ENCODE measurements around the gene PARD3. TPM values are rescaled to one million over a fixed set of nuclear protein-coding genes. Genes with fewer than 3 reads are reported as not detected.

PARD3 gene
- total RNA-seq, 1 experiment from 2014 or later = 51.8 TPM

GRCh38 chr10:34111179-34111578 lies 703.9 kb downstream of the PARD3 start:
- Mint-ChIP-seq H3K27ac (no peak overlapping the region; the same call in 1 of the 2 replicates), H3K27me3 (ENCODE audit: low read depth) (no peaks in the 10 kb centered on the region), H3K9me3 (no peaks in the 10 kb centered on the region), H3K36me3 (no peaks in the 10 kb centered on the region), H3K4me1 (peaks cover 13% of the 10 kb centered on the region), H3K4me3 (no peak overlapping the region)
- ATAC-seq (no peak), DNase-seq (ENCODE audit: low spot score) (no peak)
- ChIA-PET CTCF (no interaction called here), POLR2A (no interaction called here)
- TF ChIP-seq FOXP4 (CRISPR knock-in tag; IDR thresholded peaks at IDR 0.05) = no peak
- TF ChIP-seq ZNF425 (CRISPR knock-in tag; conservative IDR thresholded peaks at IDR 0.05) = no peak
- TF ChIP-seq ZNF512 (CRISPR knock-in tag; IDR thresholded peaks at IDR 0.05; ENCODE audit: borderline replicate concordance) = no peak
- no peak for TF ChIP-seq E2F5 (CRISPR knock-in tag; IDR thresholded peaks at IDR 0.05)
- no peak for TF ChIP-seq EMX1 (CRISPR knock-in tag; IDR thresholded peaks at IDR 0.05)
- no peak for TF ChIP-seq ZBTB21 (CRISPR knock-in tag; IDR thresholded peaks at IDR 0.05; ENCODE audit: borderline replicate concordance)
- no peak for TF ChIP-seq GTF2I (CRISPR knock-in tag; conservative IDR thresholded peaks at IDR 0.05)
- TF ChIP-seq JUN (CRISPR knock-in tag; IDR thresholded peaks at IDR 0.05) = no peak
- TF ChIP-seq PRRX2 (CRISPR knock-in tag; IDR thresholded peaks at IDR 0.05) = no peak
- TF ChIP-seq JAZF1 (CRISPR knock-in tag; IDR thresholded peaks at IDR 0.05) = no peak
- no peak for TF ChIP-seq GRHL2 (CRISPR knock-in tag; IDR thresholded peaks at IDR 0.05; ENCODE audit: insufficient replicate concordance, severe bottlenecking)
- no peak for TF ChIP-seq ATF6 (CRISPR knock-in tag; IDR thresholded peaks at IDR 0.05)
- TF ChIP-seq SOX15 (CRISPR knock-in tag; IDR thresholded peaks at IDR 0.05) = no peak
- no peak for TF ChIP-seq ZNF219 (CRISPR knock-in tag; IDR thresholded peaks at IDR 0.05; ENCODE audit: borderline replicate concordance)
- no peak for TF ChIP-seq MAX (CRISPR knock-in tag; IDR thresholded peaks at IDR 0.05)
- no peak for TF ChIP-seq ZNF317 (CRISPR knock-in tag; IDR thresholded peaks at IDR 0.05; ENCODE audit: borderline replicate concordance, low read depth)

- no peak overlapping the region for H3K4me3 Mint-ChIP-seq
- no peaks in the 10 kb centered on the region for H3K9me3 Mint-ChIP-seq
- DNase-seq (ENCODE audit: low spot score) = no peak
- POLR2A ChIA-PET = no interaction called here
- no peaks in the 10 kb centered on the region for H3K27me3 Mint-ChIP-seq (ENCODE audit: low read depth)
- no peak overlapping the region for H3K27ac Mint-ChIP-seq
- no peak for ATAC-seq
- CTCF ChIA-PET = no interaction called here
- no peaks in the 10 kb centered on the region for H3K36me3 Mint-ChIP-seq
- H3K4me1 Mint-ChIP-seq = peaks cover 16% of the 10 kb centered on the region
- TF ChIP-seq JAZF1 (CRISPR knock-in tag; IDR thresholded peaks at IDR 0.05) = no peak
- no peak for TF ChIP-seq ATF1 (CRISPR knock-in tag; IDR thresholded peaks at IDR 0.05)
- TF ChIP-seq ETV6 (CRISPR knock-in tag; IDR thresholded peaks at IDR 0.05) = no peak
- no peak for TF ChIP-seq FOXK1 (CRISPR knock-in tag; IDR thresholded peaks at IDR 0.05)
- TF ChIP-seq MXD4 (CRISPR knock-in tag; IDR thresholded peaks at IDR 0.05; ENCODE audit: borderline replicate concordance) = no peak
- no peak for TF ChIP-seq SOX15 (CRISPR knock-in tag; IDR thresholded peaks at IDR 0.05)
- no peak for TF ChIP-seq TCF7 (CRISPR knock-in tag; IDR thresholded peaks at IDR 0.05; ENCODE audit: low read depth)
- no peak for TF ChIP-seq ZNF425 (CRISPR knock-in tag; conservative IDR thresholded peaks at IDR 0.05)
- no peak for TF ChIP-seq CDX4 (CRISPR knock-in tag; IDR thresholded peaks at IDR 0.05; ENCODE audit: borderline replicate concordance)
Observed at GRCh38 chr10:34109952-34110702, 705.0 kb downstream of the PARD3 start.
